ENCODE results near the gene MATR3. TPM values are rescaled to one million over a fixed set of nuclear protein-coding genes. Genes with fewer than 3 reads are reported as not detected.

MATR3 gene
- total RNA-seq, 1 experiment from 2014 or later, result 145 TPM

DNA sequence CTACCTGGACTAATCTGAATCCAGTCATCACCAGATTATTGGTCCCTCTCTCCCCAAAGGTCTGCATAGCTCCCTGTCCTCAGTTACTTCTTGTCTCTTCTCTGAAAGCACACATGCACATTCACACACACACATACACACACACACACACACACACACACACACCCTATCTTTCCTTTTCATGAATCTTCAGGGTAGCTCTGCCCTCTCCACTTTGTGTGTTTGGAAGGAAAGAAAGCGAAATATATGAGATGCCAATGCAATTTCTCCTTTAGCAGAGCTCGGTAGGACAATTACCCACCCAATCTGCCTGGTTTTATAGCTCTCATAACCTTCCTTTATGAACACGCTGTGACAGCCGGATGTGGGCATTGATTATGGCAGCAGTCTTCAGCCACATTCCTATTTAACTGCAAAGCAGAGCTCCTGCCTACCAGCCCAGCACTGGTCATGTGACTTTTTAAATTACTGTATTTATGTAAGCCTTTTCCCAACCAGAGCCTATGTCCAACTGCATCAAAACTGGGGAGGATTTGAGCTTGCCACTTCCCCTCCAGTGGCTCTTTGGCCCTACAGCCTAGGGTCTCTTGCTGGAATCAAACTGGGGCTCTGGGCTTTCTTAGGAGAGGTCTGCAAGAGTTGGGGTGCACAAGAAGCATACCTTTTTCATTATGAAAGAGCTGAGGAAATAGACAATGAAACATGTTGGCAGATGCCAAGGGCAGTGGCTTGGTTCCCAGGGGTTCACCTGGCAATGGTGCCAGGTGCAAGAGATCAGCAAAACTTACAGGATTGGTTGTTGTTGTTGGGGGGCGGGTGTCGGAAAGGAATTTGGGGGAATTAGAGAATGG is 20.8 kb upstream of the MATR3 start:
- H3K4me1 ChIP-seq (replicated peaks; ENCODE audit: insufficient read depth), result peaks cover 36% of the 10 kb centered on the region
- no peaks in the 10 kb centered on the region for H3K27me3 ChIP-seq (ENCODE audit: insufficient read depth, low read depth)
- POLR2A ChIA-PET (ENCODE audit: unreplicated experiment), result interaction anchor here (0.6 to 0.7 kb wide), 4 partner anchors 38 to 808 kb away, joined by 4 to 11 read pairs (median 8); partner anchors contain the start of gene EGR1
- peaks cover 38% of the 10 kb centered on the region for H3K79me2 ChIP-seq (ENCODE audit: low read depth)
- no peak overlapping the region for H3K4me3 ChIP-seq
- intact Hi-C loops (cut with micrococcal nuclease; ENCODE audit: unreplicated experiment), result loop anchor here (10.0 kb wide), 1 partner anchor 518 kb away; the partner anchor contains the start of gene CTNNA1
- no TSS peak for BruUV-seq (replicated peaks)
- H3K4me2 ChIP-seq, result peak overlapping the region; percentile 99; the same call in 1 of the 2 replicates
- no peak for DNase-seq
- peaks cover 11% of the 10 kb centered on the region for H4K20me1 ChIP-seq (ENCODE audit: insufficient read depth)
- H3K36me3 ChIP-seq (ENCODE audit: low read depth), result peaks cover 26% of the 10 kb centered on the region
- no peaks in the 10 kb centered on the region for H3K9me3 ChIP-seq (ENCODE audit: insufficient read depth, low read depth)
- no peak for TF ChIP-seq CTCF (conservative IDR thresholded peaks at IDR 0.05)
- no peak for TF ChIP-seq EZH2 (IDR thresholded peaks at IDR 0.05; ENCODE audit: low read depth)
- H3K27ac ChIP-seq, result no peak overlapping the region
- CTCF ChIA-PET, result no interaction called here
- peaks cover 35% of the 10 kb centered on the region for H3F3A ChIP-seq (ENCODE audit: insufficient read depth, low read depth)
- H3K9me2 ChIP-seq (ENCODE audit: insufficient read depth), result no peaks in the 10 kb centered on the region
- no peak overlapping the region for H2AFZ ChIP-seq

DNA sequence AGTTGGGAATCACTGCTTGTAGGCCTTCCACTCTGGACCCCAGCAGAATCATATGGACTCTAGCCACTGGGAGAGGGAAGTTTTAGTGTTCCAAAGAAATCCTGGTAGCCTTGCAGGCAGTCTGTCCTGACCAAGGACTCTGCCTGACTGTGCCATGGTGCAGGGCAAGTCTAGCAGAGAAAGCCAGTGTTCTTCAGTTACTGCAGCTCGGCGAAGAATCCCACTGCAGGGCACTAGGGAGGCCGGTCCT is 20.3 kb upstream of the MATR3 start:
- no peak overlapping the region for H3K27ac ChIP-seq
- POLR2A ChIA-PET (ENCODE audit: unreplicated experiment), result interaction anchor here (0.6 kb wide), 1 partner anchor 808 kb away, joined by 8 read pairs; the partner anchor contains the start of gene EGR1
- no peaks in the 10 kb centered on the region for H3K9me2 ChIP-seq (ENCODE audit: insufficient read depth)
- no peaks in the 10 kb centered on the region for H3K27me3 ChIP-seq (ENCODE audit: insufficient read depth, low read depth)
- H3K4me2 ChIP-seq, result peak overlapping the region; percentile 99
- no peaks in the 10 kb centered on the region for H3K9me3 ChIP-seq (ENCODE audit: insufficient read depth, low read depth)
- peaks cover 43% of the 10 kb centered on the region for H3K79me2 ChIP-seq (ENCODE audit: low read depth)
- CTCF ChIA-PET, result no interaction called here
- DNase-seq, result no peak
- no TSS peak for BruUV-seq (replicated peaks)
- peaks cover 29% of the 10 kb centered on the region for H3K36me3 ChIP-seq (ENCODE audit: low read depth)
- peaks cover 40% of the 10 kb centered on the region for H3K4me1 ChIP-seq (replicated peaks; ENCODE audit: insufficient read depth)
- intact Hi-C loops (cut with micrococcal nuclease; ENCODE audit: unreplicated experiment), result loop anchor here (10.0 kb wide), 1 partner anchor 518 kb away; the partner anchor contains the start of gene CTNNA1
- H2AFZ ChIP-seq, result no peak overlapping the region
- TF ChIP-seq EZH2 (IDR thresholded peaks at IDR 0.05; ENCODE audit: low read depth) (no peak), CTCF (conservative IDR thresholded peaks at IDR 0.05) (no peak)
- H4K20me1 ChIP-seq (ENCODE audit: insufficient read depth), result peaks cover 16% of the 10 kb centered on the region
- peaks cover 41% of the 10 kb centered on the region for H3F3A ChIP-seq (ENCODE audit: insufficient read depth, low read depth)
- peak overlapping the region; percentile 92; the same call in 1 of the 2 replicates for H3K4me3 ChIP-seq

- Histone ChIP-seq H3K4me1 (replicated peaks; ENCODE audit: insufficient read depth) (peaks cover 45% of the 10 kb centered on the region), H3K79me2 (ENCODE audit: low read depth) (peaks cover 48% of the 10 kb centered on the region), H3K27me3 (ENCODE audit: insufficient read depth, low read depth) (no peaks in the 10 kb centered on the region), H3K4me2 (peak overlapping the region; percentile 99), H4K20me1 (ENCODE audit: insufficient read depth) (peaks cover 21% of the 10 kb centered on the region), H3F3A (ENCODE audit: insufficient read depth, low read depth) (peaks cover 46% of the 10 kb centered on the region), H3K27ac (peak overlapping the region; percentile 81), H3K36me3 (ENCODE audit: low read depth) (peaks cover 34% of the 10 kb centered on the region), H3K4me3 (peak overlapping the region; percentile 92), H3K9me3 (ENCODE audit: insufficient read depth, low read depth) (no peaks in the 10 kb centered on the region), H2AFZ (0 out of 2 replicates have a peak overlapping the region, but pooled peaks have one; percentile 30), H3K9me2 (ENCODE audit: insufficient read depth) (no peaks in the 10 kb centered on the region)
- ChIA-PET CTCF (interaction anchor here (0.7 kb wide), 1 partner anchor 630 kb away, joined by 5 read pairs; no protein-coding TSS in a partner anchor), POLR2A (ENCODE audit: unreplicated experiment) (interaction anchor here (0.6 to 0.7 kb wide), 5 partner anchors 11 to 809 kb away, joined by 3 to 15 read pairs (median 4); partner anchors contain the start of gene EGR1)
- DNase-seq, result peak; percentile 80 to 94
- intact Hi-C loops (cut with micrococcal nuclease; ENCODE audit: unreplicated experiment), result loop anchor here (10.0 kb wide), 1 partner anchor 519 kb away; the partner anchor contains the start of gene CTNNA1
- TF ChIP-seq EZH2 (IDR thresholded peaks at IDR 0.05; ENCODE audit: low read depth) (no peak), CTCF (conservative IDR thresholded peaks at IDR 0.05) (no peak)
- TSS peak; percentile 52 for BruUV-seq (replicated peaks)
Observed at GRCh38 chr5:139273572-139274289, 19.8 kb upstream of the MATR3 start.
